Measurements from ENCODE around the gene PGPEP1. TPM values are rescaled to one million over a fixed set of nuclear protein-coding genes. Genes with fewer than 3 reads are reported as not detected.
A peak's percentile ranks its signal among the peaks of the same experiment; 100 is the strongest.
"Not testable (repeated sequence)": the region's sequence is repeated elsewhere in the genome, so short reads cannot be mapped to it uniquely, and the experiment has no call there.

Gene PGPEP1
- total RNA-seq, 1 donor from 2014 or later, result 38.8 TPM

- no peaks in the 10 kb centered on the region for H3K9me3 ChIP-seq (replicated peaks)
- no peaks in the 10 kb centered on the region for H3K27me3 ChIP-seq (ENCODE audit: low read depth)
- H3K4me1 ChIP-seq, result no peaks in the 10 kb centered on the region
- no peak overlapping the region for H3K4me3 ChIP-seq
- peaks cover 16% of the 10 kb centered on the region for H3K36me3 ChIP-seq
- TF ChIP-seq CTCF (IDR thresholded peaks at IDR 0.05; ENCODE audit: borderline replicate concordance), result peak; percentile 83
- intact Hi-C loops (cut with micrococcal nuclease), result loop anchor here (5.0 kb wide), 1 partner anchor 63 kb away; no protein-coding TSS in a partner anchor
- no peak overlapping the region for H3K27ac ChIP-seq (replicated peaks)
- no peak for DNase-seq
Measured at GRCh38 chr19:18349524-18350128, 9.2 kb downstream of the PGPEP1 start.

GRCh38 chr19:18350490-18350889 is 10.1 kb downstream of the PGPEP1 start:
- intact Hi-C loops (cut with micrococcal nuclease), result no loop called here
- H3K4me1 ChIP-seq, result no peaks in the 10 kb centered on the region
- no peak for DNase-seq
- no peaks in the 10 kb centered on the region for H3K9me3 ChIP-seq (replicated peaks)
- H3K4me3 ChIP-seq, result no peak overlapping the region
- no peak for TF ChIP-seq CTCF (IDR thresholded peaks at IDR 0.05; ENCODE audit: borderline replicate concordance)
- H3K27ac ChIP-seq (replicated peaks), result no peak overlapping the region
- no peaks in the 10 kb centered on the region for H3K27me3 ChIP-seq (ENCODE audit: low read depth)
- peaks cover 16% of the 10 kb centered on the region for H3K36me3 ChIP-seq

DNA sequence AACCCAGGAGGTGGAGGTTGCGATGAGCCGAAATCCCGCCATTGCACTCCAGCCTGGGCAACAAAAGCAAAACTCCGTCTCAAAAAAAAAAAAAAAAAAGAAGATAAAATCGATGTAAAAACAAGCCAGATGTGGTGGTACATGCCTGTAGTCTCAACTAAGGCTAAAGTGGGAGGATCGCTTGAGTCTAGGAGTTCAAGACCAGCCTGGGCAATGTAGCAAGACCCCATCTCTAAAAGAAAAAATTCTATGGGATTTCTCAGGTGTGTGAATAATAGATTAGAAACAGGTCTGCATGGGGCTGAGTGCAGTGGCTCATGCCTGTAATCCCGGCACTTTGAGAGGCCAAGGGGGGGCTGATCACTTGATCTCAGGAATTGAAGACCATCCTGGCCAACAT is 11.1 kb downstream of the PGPEP1 start:
- Histone ChIP-seq H3K27ac (replicated peaks) (no peak overlapping the region), H3K36me3 (peaks cover 26% of the 10 kb centered on the region), H3K4me1 (no peaks in the 10 kb centered on the region), H3K27me3 (ENCODE audit: low read depth) (no peaks in the 10 kb centered on the region), H3K4me3 (no peak overlapping the region), H3K9me3 (replicated peaks) (no peaks in the 10 kb centered on the region)
- DNase-seq, result no peak
- intact Hi-C loops (cut with micrococcal nuclease), result no loop called here
- no peak for TF ChIP-seq CTCF (IDR thresholded peaks at IDR 0.05; ENCODE audit: borderline replicate concordance)

DNA sequence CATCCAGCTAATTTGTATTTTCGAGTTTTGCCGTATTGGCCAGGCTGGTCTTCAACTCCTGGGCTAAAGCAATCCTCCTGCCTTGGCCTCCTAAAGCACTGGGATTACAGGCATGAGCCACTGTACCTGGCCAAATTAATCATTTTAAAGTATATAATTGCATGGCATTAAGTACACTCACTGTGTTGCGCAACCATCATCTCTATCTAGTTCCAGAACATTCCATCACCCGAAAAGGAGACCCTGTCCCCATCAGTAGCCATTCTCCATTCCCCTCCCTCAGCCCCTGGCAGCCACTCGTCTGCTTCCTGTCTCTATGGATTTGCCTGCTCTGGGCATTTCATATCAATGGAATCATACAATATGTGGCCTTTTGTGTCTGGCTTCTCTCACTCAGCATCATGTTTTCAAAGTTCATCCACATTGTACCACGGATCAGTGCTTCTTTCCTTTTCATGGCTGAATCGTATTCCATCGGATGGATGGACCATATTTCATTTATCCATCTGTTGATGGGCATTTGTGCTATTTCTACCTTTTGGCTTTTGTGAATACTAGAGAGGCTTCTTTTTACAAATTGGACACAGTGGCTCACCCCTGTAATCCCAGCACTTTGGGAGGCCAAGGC is 13.1 kb downstream of the PGPEP1 start:
- Histone ChIP-seq H3K36me3 (peaks cover 46% of the 10 kb centered on the region), H3K4me1 (peaks cover 7% of the 10 kb centered on the region), H3K27me3 (ENCODE audit: low read depth) (no peaks in the 10 kb centered on the region), H3K27ac (replicated peaks) (no peak overlapping the region), H3K4me3 (no peak overlapping the region), H3K9me3 (replicated peaks) (no peaks in the 10 kb centered on the region)
- intact Hi-C loops (cut with micrococcal nuclease), result no loop called here
- TF ChIP-seq CTCF (IDR thresholded peaks at IDR 0.05; ENCODE audit: borderline replicate concordance), result no peak
- no peak for DNase-seq

DNA sequence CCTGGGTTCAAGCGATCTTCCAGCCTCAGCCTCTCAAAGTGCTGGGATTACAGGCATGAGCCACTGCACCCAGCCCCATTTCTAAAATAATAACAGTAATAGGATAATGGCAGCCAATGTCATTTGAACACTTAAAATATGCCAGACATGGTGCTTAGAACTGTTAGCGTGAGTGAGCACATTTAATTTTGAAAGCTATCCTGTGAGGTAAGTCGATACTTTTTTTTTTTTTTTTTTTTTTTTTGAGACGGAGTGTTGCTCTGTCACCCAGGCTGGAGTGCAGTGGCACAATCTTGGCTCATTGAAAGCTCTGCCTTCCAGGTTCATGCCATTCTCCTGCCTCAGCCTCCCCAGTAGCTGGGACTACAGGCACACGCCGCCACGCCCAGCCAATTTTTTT is 14.3 kb downstream of the PGPEP1 start:
- H3K4me3 ChIP-seq; H3K27ac ChIP-seq (replicated peaks); intact Hi-C loops (cut with micrococcal nuclease); H3K4me1 ChIP-seq; H3K27me3 ChIP-seq (ENCODE audit: low read depth); H3K9me3 ChIP-seq (replicated peaks); DNase-seq: not testable (repeated sequence)
- H3K36me3 ChIP-seq, result peaks cover 58% of the 10 kb centered on the region

- intact Hi-C loops (cut with micrococcal nuclease), result no loop called here
- Histone ChIP-seq H3K27ac (replicated peaks) (no peak overlapping the region), H3K4me1 (peaks cover 7% of the 10 kb centered on the region), H3K36me3 (peaks cover 72% of the 10 kb centered on the region), H3K9me3 (replicated peaks) (no peaks in the 10 kb centered on the region), H3K4me3 (no peak overlapping the region), H3K27me3 (ENCODE audit: low read depth) (no peaks in the 10 kb centered on the region)
- TF ChIP-seq CTCF (IDR thresholded peaks at IDR 0.05; ENCODE audit: borderline replicate concordance), result no peak
- no peak for DNase-seq
Measured at GRCh38 chr19:18357041-18357440, 16.6 kb downstream of the PGPEP1 start.
